ENCODE measurements around the gene FOXF1.
A peak's percentile ranks its signal among the peaks of the same experiment; 100 is the strongest.

GRCh38 chr16:86512301-86512859 lies 2.1 kb downstream of the FOXF1 start:
- TF ChIP-seq CTCF (IDR thresholded peaks at IDR 0.05), result no peak
- no peak for TF ChIP-seq POLR2A (IDR thresholded peaks at IDR 0.05)
- peak; percentile 32 to 66 (median 44) for TF ChIP-seq POLR2AphosphoS5 (IDR thresholded peaks at IDR 0.05)
